T-helper 1 cell (primary cell): Measurements from ENCODE around the gene NLRP11.

Experiments
- DNase-seq, 5 donors: peaks; one replicate each; pipeline ENCODE4 v3.0.0-alpha.2; 2012 to 2020
- total RNA-seq, 4 donors: gene quantifications; one replicate each; lab custom pipeline; 2026; lab: John Stamatoyannopoulos, UW

NLRP11 gene
- 0 reads per million in 4 donors for total RNA-seq

DNA sequence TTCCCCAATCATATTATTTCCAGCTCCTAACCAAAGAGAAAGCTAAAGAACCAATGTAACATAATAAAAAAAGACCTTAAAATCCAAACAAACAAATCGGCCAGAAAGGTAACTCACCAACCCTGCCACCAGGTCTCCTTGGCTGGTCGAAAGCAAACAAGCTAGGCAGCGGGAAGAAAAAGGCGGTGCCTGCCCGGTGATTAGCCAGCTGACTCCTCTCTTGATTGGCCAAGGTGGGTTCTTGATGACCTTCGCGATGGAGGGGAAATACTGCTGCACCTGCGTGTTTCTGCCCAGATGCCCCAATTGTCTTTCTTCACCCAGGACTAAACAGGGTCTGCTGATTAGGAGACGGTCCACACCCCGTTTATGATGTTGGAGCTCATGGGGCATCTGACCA is at the start of gene NLRP11:
Gene NLRP11 (minus strand): TSS at position 154 of the 400 bp plus-strand sequence. CDS start 13,825 bp downstream, outside the sequence.
- no peak for DNase-seq

DNA sequence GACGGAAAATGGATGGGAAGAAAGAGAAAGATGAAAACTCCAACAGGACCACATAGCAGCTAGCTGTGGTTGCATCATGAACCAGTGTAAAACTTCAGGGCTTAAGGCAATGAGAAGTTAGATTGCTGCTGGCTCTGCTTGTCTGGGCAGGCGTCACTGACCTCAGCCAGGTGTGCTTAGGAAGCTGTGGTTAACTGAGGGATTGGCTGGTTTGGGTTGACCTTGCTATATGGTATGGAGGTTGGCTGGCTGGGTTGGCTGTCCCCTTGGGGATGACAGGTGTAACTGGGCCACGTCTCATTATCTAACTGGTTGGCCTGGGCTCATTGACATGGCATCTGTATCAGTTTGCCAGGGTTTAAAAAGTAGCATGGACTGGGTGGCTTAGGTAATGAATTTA is 45.4 kb upstream of the NLRP11 start:
- DNase-seq, result no peak

DNA sequence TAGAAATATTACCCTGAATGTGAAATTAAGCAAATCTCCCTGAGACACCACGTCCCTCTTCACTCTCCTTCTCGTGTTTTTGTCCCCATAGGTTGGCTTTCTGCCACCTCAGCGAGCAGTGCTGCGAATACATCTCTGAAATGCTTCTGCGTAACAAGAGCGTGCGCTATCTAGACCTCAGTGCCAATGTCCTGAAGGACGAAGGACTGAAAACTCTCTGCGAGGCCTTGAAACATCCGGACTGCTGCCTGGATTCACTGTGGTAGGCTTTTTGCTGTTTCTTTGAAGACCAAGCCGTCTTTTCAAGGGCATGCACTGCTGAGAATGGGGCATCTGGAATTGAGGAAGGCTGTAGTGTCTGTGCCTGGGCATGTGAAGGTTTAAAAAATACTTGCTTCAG is 38.9 kb upstream of the NLRP11 start:
- no peak for DNase-seq

DNA sequence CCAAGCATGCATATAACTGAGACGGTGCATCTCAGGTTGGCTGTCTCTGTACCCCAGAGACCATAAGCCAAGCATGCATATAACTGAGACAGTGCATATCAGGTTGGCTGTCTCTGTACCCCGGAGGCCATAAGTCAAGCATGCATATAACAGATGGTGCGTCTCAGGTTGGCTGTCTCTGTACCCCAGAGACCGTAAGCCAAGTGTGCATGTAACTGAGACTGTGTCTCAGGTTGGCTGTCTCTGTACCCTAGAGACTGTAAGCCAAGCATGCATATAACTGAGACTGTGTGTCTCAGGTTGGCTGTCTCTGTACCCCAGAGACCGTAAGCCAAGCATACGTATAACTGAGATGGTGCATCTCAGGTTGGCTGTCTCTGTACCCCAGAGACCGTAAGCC is 35.3 kb upstream of the NLRP11 start:
- DNase-seq, result no peak

DNA sequence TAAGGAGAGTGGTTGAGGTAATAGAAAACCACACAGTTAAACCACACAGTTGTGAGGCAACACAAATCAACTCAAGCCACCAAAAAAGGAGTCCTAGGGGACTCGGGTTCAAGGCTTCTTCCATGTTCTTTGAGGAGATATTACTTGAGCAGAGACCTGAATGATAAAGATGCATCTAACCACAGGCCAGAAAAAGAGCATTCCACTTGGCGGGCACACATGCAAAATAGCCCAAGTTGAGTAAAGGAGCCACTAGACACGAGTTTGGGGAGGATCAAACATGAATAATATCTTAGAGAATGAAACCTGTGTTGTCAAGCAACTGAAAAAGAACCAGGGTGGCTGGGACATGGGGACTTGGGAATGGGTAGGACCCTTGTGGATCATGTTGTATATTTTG is 34.7 kb upstream of the NLRP11 start:
- DNase-seq, result no peak

DNA sequence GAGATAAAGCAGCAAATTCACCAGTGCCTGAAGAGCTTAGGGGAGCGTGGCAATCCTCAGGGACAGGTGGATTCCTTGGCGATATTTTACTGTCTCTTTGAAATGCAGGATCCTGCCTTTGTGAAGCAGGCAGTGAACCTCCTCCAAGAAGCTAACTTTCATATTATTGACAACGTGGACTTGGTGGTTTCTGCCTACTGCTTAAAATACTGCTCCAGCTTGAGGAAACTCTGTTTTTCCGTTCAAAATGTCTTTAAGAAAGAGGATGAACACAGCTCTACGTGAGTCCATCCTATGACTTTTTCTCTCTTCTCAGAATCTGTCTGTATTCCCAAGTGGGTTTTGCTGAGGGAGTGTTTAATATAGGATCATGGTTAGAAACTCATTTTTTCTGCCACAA is 27.2 kb upstream of the NLRP11 start:
- no peak for DNase-seq

DNA sequence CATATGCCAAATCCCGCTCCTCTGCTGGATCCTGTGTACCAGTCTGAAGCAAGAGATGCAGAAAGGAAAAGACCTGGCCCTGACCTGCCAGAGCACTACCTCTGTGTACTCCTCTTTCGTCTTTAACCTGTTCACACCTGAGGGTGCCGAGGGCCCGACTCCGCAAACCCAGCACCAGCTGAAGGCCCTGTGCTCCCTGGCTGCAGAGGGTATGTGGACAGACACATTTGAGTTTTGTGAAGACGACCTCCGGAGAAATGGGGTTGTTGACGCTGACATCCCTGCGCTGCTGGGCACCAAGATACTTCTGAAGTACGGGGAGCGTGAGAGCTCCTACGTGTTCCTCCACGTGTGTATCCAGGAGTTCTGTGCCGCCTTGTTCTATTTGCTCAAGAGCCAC is 26.6 kb upstream of the NLRP11 start:
- DNase-seq, result no peak

DNA sequence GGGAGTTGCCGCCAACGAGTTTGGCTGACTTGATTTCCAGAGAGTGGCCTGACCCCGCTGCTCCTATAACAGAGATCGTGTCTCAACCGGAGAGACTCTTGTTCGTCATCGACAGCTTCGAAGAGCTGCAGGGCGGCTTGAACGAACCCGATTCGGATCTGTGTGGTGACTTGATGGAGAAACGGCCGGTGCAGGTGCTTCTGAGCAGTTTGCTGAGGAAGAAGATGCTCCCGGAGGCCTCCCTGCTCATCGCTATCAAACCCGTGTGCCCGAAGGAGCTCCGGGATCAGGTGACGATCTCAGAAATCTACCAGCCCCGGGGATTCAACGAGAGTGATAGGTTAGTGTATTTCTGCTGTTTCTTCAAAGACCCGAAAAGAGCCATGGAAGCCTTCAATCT is 26.2 kb upstream of the NLRP11 start:
- no peak for DNase-seq

DNA sequence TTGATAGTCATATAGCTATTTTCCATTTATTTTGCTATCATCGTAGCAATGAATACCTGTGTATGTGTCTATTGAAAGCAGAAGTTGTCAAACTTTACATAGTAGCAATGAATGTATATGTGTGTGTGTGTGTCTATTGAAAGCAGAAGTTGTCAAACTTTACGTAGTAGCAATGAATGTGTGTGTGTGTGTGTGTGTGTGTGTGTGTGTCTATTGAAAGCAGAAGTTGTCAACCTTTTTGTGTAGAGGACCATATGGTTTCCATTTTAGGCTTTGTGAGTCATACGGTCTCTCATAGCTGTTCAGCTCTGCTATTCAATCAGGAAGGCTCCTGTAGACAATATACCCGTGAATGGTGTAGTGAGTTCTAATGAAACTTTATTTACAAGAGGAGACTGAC is 25.4 kb upstream of the NLRP11 start:
- DNase-seq, result no peak

DNA sequence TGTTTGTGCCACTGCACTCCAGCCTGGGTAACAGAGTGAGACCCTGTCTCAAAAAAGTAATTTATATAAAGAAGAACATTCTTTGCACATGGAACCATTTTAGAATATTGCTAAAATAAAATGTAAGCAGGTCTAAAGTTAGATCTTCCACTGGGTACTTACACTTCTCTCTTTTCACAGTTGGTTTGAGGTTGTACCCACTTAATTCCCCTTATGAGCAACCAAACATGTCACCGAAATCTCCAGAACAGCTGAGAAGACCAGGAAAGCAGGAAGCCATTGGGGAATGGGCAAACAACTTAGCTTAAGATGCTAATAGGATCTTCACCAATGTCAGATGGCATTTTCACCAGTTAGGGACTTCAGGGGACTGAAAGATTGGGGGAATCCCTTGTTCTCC is 23.4 kb upstream of the NLRP11 start:
- no peak for DNase-seq

DNA sequence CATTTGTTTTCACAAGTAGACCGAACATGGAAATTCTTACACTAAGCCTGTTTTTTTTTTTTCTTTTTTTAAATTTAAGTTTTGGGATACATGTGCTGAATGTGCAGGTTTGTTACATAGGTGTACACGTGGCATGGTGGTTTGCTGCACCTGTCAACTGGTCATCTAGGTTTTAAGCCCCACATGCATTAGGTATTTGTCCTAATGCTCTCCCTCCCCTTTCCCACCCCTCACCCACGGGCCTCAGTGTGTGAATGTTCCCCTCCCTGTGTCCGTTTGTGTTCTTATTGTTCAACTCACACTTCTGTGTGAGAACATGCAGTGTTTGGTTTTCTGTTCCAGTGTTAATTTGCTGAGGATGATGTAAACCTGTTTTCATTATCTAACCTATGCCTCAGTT is 7.1 kb upstream of the NLRP11 start:
- no peak for DNase-seq

DNA sequence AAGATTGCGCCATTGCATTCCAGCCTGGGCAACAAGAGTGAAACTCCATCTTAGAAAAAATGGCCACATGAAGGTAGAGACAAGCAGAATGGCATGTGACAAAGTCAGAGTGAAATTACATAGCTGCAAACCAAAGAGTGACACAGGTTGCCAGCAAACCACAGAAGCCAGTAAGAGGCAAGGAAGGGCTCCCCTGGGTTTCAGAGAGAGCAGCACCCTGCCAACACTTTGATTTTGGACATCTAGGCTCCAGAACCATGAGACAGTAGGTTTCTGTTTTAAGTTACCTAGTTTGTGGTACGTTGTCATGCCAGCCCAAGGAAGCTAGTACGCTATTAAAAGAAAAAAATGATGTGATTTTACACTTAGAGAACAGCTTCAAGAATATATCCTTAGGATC is 6.5 kb upstream of the NLRP11 start:
- no peak for DNase-seq

DNA sequence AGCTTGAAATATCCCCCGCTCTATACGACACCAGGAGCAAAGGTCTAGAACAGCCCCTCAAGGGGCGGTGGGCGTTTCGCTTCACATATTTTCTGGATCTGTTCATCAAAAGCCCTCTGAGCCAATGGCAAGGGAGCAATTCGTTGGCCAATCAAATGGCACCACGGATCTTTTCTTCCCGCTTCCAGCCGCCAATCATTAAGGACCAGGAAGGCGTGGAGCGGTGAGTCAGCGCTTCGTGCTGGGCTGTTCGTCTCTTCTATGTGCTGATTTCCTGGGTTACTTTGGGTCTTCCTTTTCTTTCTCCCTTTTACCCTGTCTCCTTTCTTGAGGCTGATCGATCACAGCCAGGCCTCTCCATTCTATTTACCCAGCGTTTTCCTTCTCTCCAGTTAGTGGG is 4.5 kb upstream of the NLRP11 start, which contains the start of gene NLRP4:
Gene NLRP4 (plus strand): TSS at position 201 of the 400 bp plus-strand sequence. CDS start 15,541 bp downstream, outside the sequence.
- DNase-seq, result no peak

DNA sequence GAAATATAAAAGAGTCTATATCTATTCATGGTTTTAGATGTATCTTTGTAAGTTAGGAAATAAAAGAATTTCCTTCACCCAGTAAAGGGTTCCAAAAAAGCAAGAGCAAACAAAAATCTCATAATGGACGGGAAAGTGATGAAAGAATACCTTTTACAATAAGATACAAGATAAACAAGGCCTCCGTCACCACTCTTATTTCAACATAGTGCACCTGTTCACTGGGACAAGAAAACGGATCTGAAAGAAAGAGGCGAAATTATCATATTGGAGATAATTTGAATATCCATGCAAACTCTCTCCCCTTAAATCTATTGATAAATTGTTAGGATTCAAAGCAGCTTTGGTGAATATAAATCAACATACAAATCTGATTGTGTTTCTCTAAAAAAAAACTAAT is 877 bp upstream of the NLRP11 start:
- no peak for DNase-seq

DNA sequence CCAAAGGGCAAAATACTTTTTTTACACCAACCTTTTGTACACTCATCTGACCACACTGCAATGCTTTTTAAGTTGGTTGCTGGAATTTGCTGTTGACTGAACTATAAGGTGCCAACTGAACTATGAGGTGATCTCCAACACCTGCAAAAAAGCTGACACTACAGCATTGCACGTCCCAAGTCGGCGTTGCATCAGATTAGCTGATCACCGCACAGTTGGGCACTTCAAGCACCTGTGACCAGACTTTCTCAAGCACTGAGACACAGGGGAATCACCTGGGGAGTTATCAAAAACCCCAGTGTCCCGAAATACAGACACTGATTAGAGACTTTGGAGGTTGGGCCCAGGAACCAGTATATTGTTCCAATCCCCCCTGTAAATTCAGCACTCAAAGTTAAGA is 1.1 kb downstream of the NLRP11 start:
- no peak for DNase-seq

DNA sequence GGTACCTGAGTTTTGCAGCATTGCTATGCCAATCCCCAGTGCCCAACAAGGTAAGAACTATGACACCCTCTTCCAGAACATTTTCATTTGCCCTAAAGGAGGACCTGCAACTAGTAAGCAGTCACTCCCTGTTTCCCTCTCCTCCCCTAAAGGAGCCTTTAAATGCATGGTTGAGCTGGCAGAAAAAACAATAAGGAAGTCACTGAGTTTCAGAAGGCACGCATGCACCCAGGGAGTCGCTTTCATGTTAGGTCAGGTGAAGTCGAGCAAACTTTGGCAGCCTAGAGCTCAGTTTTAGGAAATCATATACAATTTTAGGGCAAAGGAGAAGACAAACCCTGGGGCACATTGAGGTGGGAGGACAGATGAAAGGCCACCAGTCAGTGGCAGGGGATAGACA is 11.8 kb downstream of the NLRP11 start:
- DNase-seq, result no peak

DNA sequence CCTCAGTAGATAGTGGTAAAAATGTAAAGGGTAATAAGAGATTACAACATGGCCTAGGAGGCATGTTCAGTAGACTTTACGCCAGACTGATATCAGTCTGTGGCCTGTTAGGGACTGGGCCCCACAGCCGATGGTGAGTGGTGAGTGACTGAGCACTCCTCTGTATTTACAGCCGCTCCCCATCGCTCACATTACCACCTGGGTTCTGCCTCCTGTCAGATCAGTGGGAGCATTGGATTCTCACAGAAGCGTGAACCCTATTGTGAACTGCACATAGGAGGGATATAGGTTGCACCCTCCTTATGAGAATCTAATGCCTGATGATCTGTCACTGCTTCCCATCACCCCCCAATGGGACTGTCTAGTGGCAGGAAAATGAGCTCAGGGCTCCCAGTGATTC is 17.9 kb downstream of the NLRP11 start:
- no peak for DNase-seq

DNA sequence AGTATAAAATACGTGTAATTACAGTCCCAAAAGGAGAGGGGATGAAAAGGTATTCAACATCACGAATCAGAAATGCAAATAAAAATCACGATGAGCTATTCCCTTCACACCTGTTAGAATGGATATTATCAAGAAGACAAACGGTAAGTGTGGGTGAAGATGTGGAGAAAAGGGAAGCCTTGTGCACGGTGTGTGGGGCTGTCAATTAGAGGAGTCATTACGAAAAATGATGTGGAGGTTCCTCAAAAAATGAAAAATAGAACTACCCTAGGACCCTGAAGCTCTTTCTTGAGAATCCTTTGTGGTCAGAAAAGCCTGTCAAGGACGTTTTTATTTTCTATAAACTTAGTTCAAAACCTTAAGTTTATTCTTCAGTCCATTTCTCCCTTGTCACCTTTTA is 19.4 kb downstream of the NLRP11 start:
- DNase-seq, result no peak

DNA sequence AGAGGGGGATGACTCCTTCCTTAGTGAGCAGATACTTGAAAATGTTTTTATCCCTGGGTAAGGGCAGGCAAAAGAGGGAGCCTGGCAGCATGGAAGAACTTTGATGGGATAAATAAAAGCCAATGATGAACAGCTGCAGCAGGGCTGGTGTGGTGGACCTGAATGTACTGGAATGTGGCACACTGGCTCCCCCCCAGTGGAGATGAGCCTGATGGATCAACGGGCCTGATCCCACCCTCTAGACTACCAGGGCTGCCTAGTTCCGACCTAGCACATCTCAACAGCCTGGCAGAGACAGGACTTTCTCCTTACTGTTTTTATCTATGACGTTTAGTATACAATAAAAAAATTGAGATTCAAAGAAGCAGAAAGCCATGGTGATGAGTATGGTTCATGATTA is 20.5 kb downstream of the NLRP11 start:
- no peak for DNase-seq

DNA sequence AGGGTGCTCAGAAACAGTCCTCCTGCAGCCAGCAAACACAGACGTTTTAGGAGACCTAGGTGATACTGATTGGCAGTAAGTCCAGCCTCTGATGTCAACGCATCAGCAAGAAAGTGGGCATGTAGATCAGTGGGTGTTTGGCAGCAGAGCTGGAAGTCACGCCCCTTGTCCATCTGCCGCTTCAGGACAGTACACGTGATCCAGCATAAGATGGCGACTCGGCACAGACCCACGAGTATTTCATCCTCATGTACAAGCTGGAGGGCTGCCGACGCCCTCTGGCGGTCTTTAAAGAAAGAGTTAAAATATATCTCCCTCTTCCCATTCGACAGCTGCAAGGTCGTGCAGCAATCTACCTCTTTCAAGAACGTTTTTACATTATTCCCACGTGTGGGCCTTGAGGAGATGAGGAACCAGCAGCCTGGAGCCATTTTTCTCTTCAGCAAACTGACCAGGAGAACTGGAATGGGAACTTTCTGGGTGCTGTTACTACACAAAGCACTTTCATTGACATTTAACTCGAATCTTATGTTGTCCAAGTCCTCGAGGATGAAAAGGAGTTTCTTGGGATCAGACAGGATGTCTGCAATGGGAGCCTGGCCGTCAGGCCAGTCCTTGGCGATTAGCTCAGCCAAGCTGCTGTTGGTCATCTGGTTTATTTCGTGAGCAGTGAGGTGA is 22.3 kb downstream of the NLRP11 start:
- DNase-seq, result peak in 1 of 5 donors; percentile 46

DNA sequence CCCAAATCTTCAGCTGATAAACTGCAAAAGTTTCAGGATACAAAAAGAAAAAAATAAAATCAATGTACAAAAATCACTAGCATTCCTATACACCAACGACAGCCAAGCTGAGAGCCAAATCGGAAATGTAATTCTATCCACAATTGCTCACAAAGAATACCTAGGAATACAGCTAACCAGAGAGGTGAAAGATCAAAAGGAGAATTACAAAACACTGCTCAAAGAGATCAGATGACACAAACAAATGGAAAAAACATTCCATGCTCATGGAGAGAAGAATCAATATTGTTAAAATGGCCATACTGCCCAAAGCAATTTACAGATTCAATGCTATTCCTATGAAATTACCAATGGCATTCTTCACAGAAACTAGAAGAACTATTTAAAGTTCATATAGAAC is 29.5 kb downstream of the NLRP11 start:
- no peak for DNase-seq

DNA sequence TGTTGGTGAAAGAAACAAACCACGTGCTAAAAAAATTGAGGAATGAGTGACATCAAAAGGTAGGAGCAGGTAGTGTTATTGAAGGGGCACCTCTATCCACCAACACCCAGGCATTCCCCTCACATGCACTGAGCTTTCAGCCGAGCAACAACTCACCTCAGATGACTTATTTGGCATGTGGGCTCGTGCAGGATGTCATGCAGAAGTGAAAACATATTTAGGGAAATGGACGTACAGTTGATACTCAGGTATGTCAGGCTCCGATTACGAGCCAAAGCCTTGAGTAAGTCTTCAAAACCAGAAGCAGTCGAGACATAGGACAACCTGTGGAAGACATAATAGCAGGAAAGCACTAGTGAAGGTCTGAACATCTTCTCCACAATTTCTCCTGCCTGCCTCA is 30.4 kb downstream of the NLRP11 start:
- DNase-seq, result no peak

DNA sequence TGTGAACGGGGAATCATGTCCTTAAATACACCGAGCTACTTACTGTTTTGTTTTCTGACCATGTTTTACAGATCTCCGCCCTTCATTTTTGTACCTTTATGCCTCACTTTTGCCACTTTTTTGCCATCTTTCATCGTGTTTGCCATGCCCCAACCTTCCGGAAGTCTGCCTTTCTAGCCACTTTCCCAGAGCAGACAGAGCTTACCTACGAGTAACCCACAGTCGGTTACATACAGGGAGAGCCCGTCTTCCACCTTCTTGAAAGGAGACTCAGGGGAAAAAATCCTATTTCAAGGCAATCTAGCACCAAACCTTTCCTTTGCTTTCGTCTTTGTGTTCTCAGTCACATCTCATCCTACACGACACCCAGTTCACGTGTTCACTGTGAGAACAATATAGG is 36.8 kb downstream of the NLRP11 start:
- no peak for DNase-seq

DNA sequence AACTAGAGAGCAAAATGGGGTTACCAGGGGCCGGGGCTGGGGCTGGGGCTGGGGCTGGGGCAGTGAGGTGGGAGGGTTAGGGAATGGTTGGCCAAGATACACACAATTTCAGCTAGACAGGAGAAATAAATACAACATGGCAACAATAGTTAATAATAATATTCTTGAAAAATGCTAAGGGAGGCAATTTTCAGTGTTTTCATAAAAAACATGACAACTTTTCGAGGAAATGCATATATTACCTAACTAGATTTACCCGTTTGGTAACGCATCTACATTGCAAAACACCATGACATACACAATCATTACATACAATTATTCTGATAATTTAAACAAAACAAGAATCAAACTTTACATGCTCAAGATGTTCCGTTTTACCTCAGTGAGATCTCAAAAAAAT is 50.7 kb downstream of the NLRP11 start:
- DNase-seq, result no peak

DNA sequence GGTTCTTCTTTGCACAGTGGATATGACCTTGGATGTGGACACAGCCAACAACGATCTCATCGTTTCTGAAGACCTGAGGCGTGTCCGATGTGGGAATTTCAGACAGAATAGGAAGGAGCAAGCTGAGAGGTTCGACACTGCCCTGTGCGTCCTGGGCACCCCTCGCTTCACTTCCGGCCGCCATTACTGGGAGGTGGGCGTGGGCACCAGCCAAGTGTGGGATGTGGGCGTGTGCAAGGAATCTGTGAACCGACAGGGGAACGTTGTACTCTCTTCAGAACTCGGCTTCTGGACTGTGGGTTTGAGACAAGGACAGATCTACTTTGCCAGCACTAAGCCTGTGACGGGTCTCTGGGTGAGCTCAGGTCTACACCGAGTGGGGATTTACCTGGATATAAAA is 53.5 kb downstream of the NLRP11 start:
- no peak for DNase-seq
